GM12878 (cell line): Measurements from ENCODE around the gene B9D1. TPM values are rescaled to one million over a fixed set of nuclear protein-coding genes. Genes with fewer than 3 reads are reported as not detected.

Experiments used
- ATAC-seq: fragments of 200-7000 bp; cut with Tn5 transposase; 3 replicates; pipeline ENCODE4 v1.9.1; 2020; ENCODE audit warnings: mild to moderate bottlenecking, moderate library complexity
- BruUV-seq: library from RNA; stranded (reverse); fragments of 400-500 nt; replicated peaks from 2 replicates; lab custom pipeline; 2021; lab: Mats Ljungman, UMichigan
- CTCF ChIA-PET: fragments of 300-600 bp; sonication (Branson Sonifier 250); formaldehyde crosslinking; extraction: SDS; loops from one replicate; lab custom pipeline; 2021; ENCODE audit warnings: inconsistent platforms; lab: Yijun Ruan, JAX
- POLR2A ChIA-PET: fragments of 350-600 bp; formaldehyde crosslinking; extraction: SDS; loops from one replicate; lab custom pipeline; 2021; ENCODE audit warnings: inconsistent platforms; lab: Charles Lee
- RAD21 ChIA-PET: fragments of 300-600 bp; sonication (Branson Sonifier 250); formaldehyde crosslinking; loops from one replicate; lab custom pipeline; 2023; ENCODE audit warnings: antibody characterized with exemption; ENCODE audit not compliant: unreplicated experiment; lab: Charles Lee
- SMC1A ChIA-PET: fragments of 300-600 bp; sonication (Branson Sonifier 250); formaldehyde crosslinking; loops from one replicate; lab custom pipeline; 2023; ENCODE audit not compliant: unreplicated experiment, uncharacterized antibody; lab: Charles Lee
- DNase-seq: peaks from one replicate; pipeline ENCODE4 v3.0.0-alpha.2; 2011; ENCODE audit warnings: low read depth, low spot score
- FAIRE-seq: peaks from 3 replicates; lab custom pipeline; 2011; peaks lifted over from hg19 to GRCh38; lab: Jason Lieb, UNC
- H2AFZ ChIP-seq: 2 replicates; pipeline ENCODE4 v1.6.0; 2011; ENCODE audit warnings: low read depth, low read length, control low read depth; ENCODE audit not compliant: control insufficient read depth
- H3K27ac ChIP-seq: 2 replicates; pipeline ENCODE4 v1.5.1; 2011; ENCODE audit warnings: control low read depth; ENCODE audit not compliant: control insufficient read depth, insufficient read depth
- H3K27me3 ChIP-seq, 2 experiments: replicated peaks in 1 of 2; 2 replicates each; pipeline versions ENCODE4 v1.6.0 to v1.6.1; 2011; ENCODE audit warnings: low read length in 1 of 2; ENCODE audit not compliant: control insufficient read depth in 2 of 2, insufficient read depth in 2 of 2
- H3K36me3 ChIP-seq, 2 experiments: 2 replicates each; pipeline ENCODE4 v1.5.1; 2011; ENCODE audit warnings: low read length in 1 of 2; ENCODE audit not compliant: control insufficient read depth in 2 of 2, insufficient read depth in 2 of 2
- H3K4me1 ChIP-seq: 2 replicates; pipeline ENCODE4 v1.6.1; 2011; ENCODE audit warnings: mild to moderate bottlenecking, low read length, moderate library complexity, mixed read lengths; ENCODE audit not compliant: control insufficient read depth, insufficient read depth
- H3K4me2 ChIP-seq: 2 replicates; pipeline ENCODE4 v1.6.0; 2011; ENCODE audit warnings: control low read depth; ENCODE audit not compliant: control insufficient read depth, insufficient read depth
- H3K4me3 ChIP-seq: fragments of 200-600 bp; sonication (generic); 2 replicates; pipeline ENCODE4 v1.5.1; 2016
- H3K79me2 ChIP-seq: 2 replicates; pipeline ENCODE4 v1.6.0; 2011; ENCODE audit warnings: low read length; ENCODE audit not compliant: control insufficient read depth, insufficient read depth
- H3K9ac ChIP-seq: 2 replicates; pipeline ENCODE4 v1.8.0; 2011; ENCODE audit warnings: low read length, control low read depth, mixed read lengths; ENCODE audit not compliant: control insufficient read depth, insufficient read depth
- H3K9me3 ChIP-seq: replicated peaks from 3 replicates; pipeline ENCODE4 v1.5.1; 2011; ENCODE audit warnings: mild to moderate bottlenecking, low read length; ENCODE audit not compliant: control insufficient read depth, insufficient read depth
- H4K20me1 ChIP-seq: 2 replicates; pipeline ENCODE4 v1.6.0; 2011; ENCODE audit not compliant: control insufficient read depth, insufficient read depth
- CHD4 ChIP-seq: fragments of 200-600 bp; sonication (generic); IDR thresholded peaks from 2 replicates; pipeline ENCODE4 v1.6.1; 2016; ENCODE audit warnings: mild to moderate bottlenecking
- EGR1 ChIP-seq, 2 experiments: IDR thresholded peaks; 1 replicate in 1 of 2; 2 replicates in 1 of 2; pipeline ENCODE4 v1.6.1; 2011 to 2012; ENCODE audit warnings: low read depth in 2 of 2, low read length in 2 of 2, borderline replicate concordance in 1 of 2, mild to moderate bottlenecking in 1 of 2, moderate library complexity in 1 of 2
- FOXM1 ChIP-seq: IDR thresholded peaks from 2 replicates; pipeline ENCODE4 v1.6.1; 2012; ENCODE audit warnings: low read depth, mild to moderate bottlenecking, inconsistent platforms, low read length, moderate library complexity
- HDAC2 ChIP-seq: fragments of 200-600 bp; sonication (generic); IDR thresholded peaks from 2 replicates; pipeline ENCODE4 v1.6.1; 2017
- MYC ChIP-seq: IDR thresholded peaks from 2 replicates; pipeline ENCODE4 v1.6.1; 2011; ENCODE audit warnings: mild to moderate bottlenecking, low read length, moderate library complexity, inconsistent platforms; ENCODE audit not compliant: insufficient read depth, insufficient replicate concordance, insufficient read length, severe bottlenecking
- NFYA ChIP-seq: IDR thresholded peaks from 2 replicates; pipeline ENCODE4 v1.6.1; 2011; ENCODE audit warnings: low read depth, mild to moderate bottlenecking, low read length, improper control_type of control experiment, borderline replicate concordance
- POLR2AphosphoS2 ChIP-seq: IDR thresholded peaks from 2 replicates; pipeline ENCODE4 v1.6.1; 2011; ENCODE audit warnings: low read depth, mild to moderate bottlenecking, low read length, improper control_type of control experiment, moderate library complexity
- SPI1 ChIP-seq: IDR thresholded peaks from 2 replicates; pipeline ENCODE4 v1.6.1; 2011; ENCODE audit warnings: low read depth, mild to moderate bottlenecking, low read length, moderate library complexity, borderline replicate concordance; ENCODE audit not compliant: insufficient read depth
- SREBF1 ChIP-seq: IDR thresholded peaks from 2 replicates; pipeline ENCODE4 v1.6.1; 2012; ENCODE audit warnings: mild to moderate bottlenecking, low read length
- SUZ12 ChIP-seq: fragments of 200-600 bp; sonication (generic); IDR thresholded peaks from one replicate; pipeline ENCODE4 v1.6.1; 2018; ENCODE audit warnings: antibody characterized with exemption, mild to moderate bottlenecking; ENCODE audit not compliant: unreplicated experiment
- TCF7 ChIP-seq: IDR thresholded peaks from 2 replicates; pipeline ENCODE4 v1.6.1; 2014; ENCODE audit warnings: antibody characterized with exemption, borderline replicate concordance
- WGBS: methylation state at CpG from one replicate; pipeline ENCODE4 v1.1.6; 2016; ENCODE audit warnings: low lambda C conversion rate; ENCODE audit not compliant: insufficient replicate concordance, insufficient coverage; ENCODE audit errors: missing lambda C conversion rate; 5-methylcytosine and 5-hydroxymethylcytosine counted together
- in situ Hi-C: fragments of 300-500 bp; cut with MboI; formaldehyde crosslinking; loops from 9 replicates; pipeline ENCODE4 v1.14.3; 2018; ENCODE audit warnings: mixed read lengths
- intact Hi-C: fragments of 100-400 bp; cut with micrococcal nuclease; formaldehyde crosslinking; loops from one replicate; pipeline ENCODE4 v1.14.2; 2022; ENCODE audit not compliant: unreplicated experiment
- polyA plus RNA-seq, 11 experiments: library from polyadenylated mRNA; depleted of rRNA in 4 of 11; unstranded in 6 of 11; stranded (reverse) in 5 of 11; fragments of >200 nt; fragmentation: Nextera tagmentation in 4 of 11; fragmentation: Illumina TruSeq in 1 of 11; extraction: Ambion mirVana in 4 of 11; extraction: Trizol in 1 of 11; gene quantifications; 1 replicate in 1 of 11; 2 replicates in 10 of 11; pipeline versions ENCODE4 v1.2.1 to v1.2.3, GENCODE V29; 2011 to 2016; ENCODE audit warnings: inconsistent platforms in 2 of 11, missing spikeins in 2 of 11, low read depth in 1 of 11
- total RNA-seq, 4 experiments: library from RNA; depleted of rRNA in 3 of 4; stranded (reverse); fragments of >200 nt in 3 of 4; fragmentation: Illumina TruSeq in 1 of 4; extraction: Trizol in 1 of 4; gene quantifications; 2 replicates each; pipeline versions ENCODE4 v1.2.1 to v1.2.3, GENCODE V29; 2013 to 2021
- TF ChIP-seq, protein P1 (sequence below): IDR thresholded peaks from 2 replicates; pipeline ENCODE4 v1.6.1; 2012; ENCODE audit warnings: improper control_type of control experiment, low read depth, low read length; ENCODE audit not compliant: insufficient replicate concordance
- TF ChIP-seq, protein P2 (sequence below): fragments of 450-650 bp; formaldehyde crosslinking; IDR thresholded peaks from 2 replicates; pipeline ENCODE4 v1.4.0; 2022; ENCODE audit warnings: mild to moderate bottlenecking, moderate library complexity

Gene B9D1
- total and polyA plus RNA-seq, 10 of the 15 experiments (the other 5 are each of a cell fraction or from before 2014, with no cell fraction given): 5.9 to 18.3 (median 9.8) TPM

DNA sequence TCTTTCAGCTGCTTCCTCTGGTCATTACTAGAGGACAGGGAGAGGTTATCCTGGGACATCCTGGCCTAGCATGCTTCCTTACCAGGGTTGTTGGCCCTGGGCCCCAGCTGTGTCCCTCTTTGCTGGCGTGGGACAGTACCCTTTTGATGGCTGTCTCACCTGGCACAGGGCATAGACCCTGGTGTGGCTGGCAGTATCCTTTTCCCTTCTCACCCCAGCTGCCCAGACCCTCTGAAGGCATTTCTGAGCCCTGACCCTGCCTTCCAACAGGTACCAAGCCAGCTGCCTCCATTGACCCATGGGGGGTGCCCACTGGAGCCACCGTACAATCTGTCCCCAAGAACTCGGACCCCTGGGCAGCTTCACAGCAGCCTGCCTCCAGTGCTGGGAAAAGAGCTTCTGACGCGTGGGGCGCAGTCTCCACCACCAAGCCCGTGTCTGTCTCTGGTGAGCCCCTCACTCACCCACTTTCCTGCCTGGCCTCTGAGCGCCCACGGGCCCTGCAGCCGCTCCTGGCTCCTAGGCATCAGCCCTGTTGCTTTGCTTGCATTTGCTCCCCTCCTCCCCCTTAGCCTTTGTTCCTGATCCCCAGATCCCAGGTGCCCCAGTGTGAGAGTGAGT is 34.0 kb downstream of the B9D1 start (continued):
- TF ChIP-seq, protein P1, sequence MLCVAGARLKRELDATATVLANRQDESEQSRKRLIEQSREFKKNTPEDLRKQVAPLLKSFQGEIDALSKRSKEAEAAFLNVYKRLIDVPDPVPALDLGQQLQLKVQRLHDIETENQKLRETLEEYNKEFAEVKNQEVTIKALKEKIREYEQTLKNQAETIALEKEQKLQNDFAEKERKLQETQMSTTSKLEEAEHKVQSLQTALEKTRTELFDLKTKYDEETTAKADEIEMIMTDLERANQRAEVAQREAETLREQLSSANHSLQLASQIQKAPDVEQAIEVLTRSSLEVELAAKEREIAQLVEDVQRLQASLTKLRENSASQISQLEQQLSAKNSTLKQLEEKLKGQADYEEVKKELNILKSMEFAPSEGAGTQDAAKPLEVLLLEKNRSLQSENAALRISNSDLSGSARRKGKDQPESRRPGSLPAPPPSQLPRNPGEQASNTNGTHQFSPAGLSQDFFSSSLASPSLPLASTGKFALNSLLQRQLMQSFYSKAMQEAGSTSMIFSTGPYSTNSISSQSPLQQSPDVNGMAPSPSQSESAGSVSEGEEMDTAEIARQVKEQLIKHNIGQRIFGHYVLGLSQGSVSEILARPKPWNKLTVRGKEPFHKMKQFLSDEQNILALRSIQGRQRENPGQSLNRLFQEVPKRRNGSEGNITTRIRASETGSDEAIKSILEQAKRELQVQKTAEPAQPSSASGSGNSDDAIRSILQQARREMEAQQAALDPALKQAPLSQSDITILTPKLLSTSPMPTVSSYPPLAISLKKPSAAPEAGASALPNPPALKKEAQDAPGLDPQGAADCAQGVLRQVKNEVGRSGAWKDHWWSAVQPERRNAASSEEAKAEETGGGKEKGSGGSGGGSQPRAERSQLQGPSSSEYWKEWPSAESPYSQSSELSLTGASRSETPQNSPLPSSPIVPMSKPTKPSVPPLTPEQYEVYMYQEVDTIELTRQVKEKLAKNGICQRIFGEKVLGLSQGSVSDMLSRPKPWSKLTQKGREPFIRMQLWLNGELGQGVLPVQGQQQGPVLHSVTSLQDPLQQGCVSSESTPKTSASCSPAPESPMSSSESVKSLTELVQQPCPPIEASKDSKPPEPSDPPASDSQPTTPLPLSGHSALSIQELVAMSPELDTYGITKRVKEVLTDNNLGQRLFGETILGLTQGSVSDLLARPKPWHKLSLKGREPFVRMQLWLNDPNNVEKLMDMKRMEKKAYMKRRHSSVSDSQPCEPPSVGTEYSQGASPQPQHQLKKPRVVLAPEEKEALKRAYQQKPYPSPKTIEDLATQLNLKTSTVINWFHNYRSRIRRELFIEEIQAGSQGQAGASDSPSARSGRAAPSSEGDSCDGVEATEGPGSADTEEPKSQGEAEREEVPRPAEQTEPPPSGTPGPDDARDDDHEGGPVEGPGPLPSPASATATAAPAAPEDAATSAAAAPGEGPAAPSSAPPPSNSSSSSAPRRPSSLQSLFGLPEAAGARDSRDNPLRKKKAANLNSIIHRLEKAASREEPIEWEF: no peak

DNA sequence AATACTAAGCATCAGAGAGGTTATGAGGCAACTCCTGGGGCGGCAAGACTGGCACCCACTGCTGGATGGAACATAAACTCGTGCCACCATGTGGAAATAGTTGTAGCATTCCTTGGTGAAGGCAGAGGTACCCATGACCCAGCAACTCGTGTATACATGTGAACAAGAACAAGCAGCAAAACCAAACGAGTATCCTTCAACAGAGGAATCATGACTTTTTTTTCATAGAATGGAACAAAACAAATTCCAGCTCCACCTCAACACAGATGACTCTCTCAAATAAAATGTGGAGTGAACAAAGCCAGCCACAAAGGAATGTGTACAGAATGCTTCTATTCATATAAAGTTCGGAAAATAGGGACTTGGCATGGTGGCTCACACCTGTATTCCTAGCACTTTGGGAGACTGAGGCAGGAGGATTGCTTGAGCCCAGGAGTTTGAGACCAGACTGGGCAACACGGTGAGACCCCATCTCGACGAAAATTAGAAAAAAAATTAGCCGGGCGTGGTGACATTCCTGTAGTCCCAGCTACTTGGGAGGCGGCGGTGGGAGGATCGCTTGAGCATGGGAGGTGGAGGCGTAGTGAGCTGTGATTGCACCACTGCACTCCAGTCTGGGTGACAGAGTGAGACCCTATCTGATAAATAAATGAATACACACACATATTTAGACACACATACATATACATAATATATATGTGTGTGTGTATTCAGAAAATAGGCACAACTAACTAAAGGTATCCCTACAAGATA is 35.3 kb downstream of the B9D1 start:
- H3K4me3 ChIP-seq: no peak overlapping the region
- no peaks in the 10 kb centered on the region for H4K20me1 ChIP-seq
- H3K79me2 ChIP-seq: no peaks in the 10 kb centered on the region
- in situ Hi-C loops: no loop called here
- H3K27ac ChIP-seq: no peak overlapping the region
- no peaks in the 10 kb centered on the region for H3K9me3 ChIP-seq
- DNase-seq (no peak), FAIRE-seq (no peak), ATAC-seq (no peak)
- WGBS: 44% methylated on average over 14 of the region's 14 CpGs
- H3K9ac ChIP-seq: no peak overlapping the region
- ChIA-PET CTCF (no interaction called here), RAD21 (no interaction called here), SMC1A (no interaction called here), POLR2A (no interaction called here)
- H3K4me2 ChIP-seq: no peak overlapping the region
- no peaks in the 10 kb centered on the region for H3K36me3 ChIP-seq
- intact Hi-C loops: no loop called here
- BruUV-seq: no TSS peak
- H2AFZ ChIP-seq: no peak overlapping the region
- no peaks in the 10 kb centered on the region for H3K4me1 ChIP-seq
- H3K27me3 ChIP-seq: no peaks in the 10 kb centered on the region; a peak in 2 of 4 replicates
- TF ChIP-seq SPI1 (no peak), MYC (no peak), SUZ12 (no peak), CHD4 (no peak), POLR2AphosphoS2 (no peak), NFYA (no peak), FOXM1 (no peak), EGR1 (IDR thresholded peaks at IDR 0.05; ENCODE audit: borderline replicate concordance in 1 of 2, low read depth in 2 of 2, low read length in 2 of 2) (no peak), SREBF1 (no peak), TCF7 (no peak), HDAC2 (no peak)
- TF ChIP-seq, protein P2, sequence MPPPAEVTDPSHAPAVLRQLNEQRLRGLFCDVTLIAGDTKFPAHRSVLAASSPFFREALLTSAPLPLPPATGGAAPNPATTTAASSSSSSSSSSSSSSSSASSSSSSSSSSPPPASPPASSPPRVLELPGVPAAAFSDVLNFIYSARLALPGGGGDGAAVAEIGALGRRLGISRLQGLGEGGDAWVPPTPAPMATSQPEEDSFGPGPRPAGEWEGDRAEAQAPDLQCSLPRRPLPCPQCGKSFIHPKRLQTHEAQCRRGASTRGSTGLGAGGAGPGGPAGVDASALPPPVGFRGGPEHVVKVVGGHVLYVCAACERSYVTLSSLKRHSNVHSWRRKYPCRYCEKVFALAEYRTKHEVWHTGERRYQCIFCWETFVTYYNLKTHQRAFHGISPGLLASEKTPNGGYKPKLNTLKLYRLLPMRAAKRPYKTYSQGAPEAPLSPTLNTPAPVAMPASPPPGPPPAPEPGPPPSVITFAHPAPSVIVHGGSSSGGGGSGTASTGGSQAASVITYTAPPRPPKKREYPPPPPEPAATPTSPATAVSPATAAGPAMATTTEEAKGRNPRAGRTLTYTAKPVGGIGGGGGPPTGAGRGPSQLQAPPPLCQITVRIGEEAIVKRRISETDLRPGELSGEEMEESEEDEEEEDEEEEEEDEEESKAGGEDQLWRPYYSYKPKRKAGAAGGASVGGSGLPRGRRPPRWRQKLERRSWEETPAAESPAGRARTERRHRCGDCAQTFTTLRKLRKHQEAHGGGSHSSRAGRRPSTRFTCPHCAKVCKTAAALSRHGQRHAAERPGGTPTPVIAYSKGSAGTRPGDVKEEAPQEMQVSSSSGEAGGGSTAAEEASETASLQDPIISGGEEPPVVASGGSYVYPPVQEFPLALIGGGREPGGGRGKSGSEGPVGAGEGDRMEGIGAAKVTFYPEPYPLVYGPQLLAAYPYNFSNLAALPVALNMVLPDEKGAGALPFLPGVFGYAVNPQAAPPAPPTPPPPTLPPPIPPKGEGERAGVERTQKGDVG: no peak
